Measurements from ENCODE around the gene C15orf39.

Gene C15orf39

GRCh38 chr15:75172284-75172820 is 29.3 kb upstream of the C15orf39 start:
- ATAC-seq: no peak

GRCh38 chr15:75174102-75174501 is 27.6 kb upstream of the C15orf39 start:
- ATAC-seq: no peak

GRCh38 chr15:75174729-75175128 is 27.0 kb upstream of the C15orf39 start:
- ATAC-seq: no peak

GRCh38 chr15:75176396-75176761 is 25.3 kb upstream of the C15orf39 start:
- no peak for ATAC-seq

- ATAC-seq: no peak
These were observed 24.2 kb upstream of the C15orf39 start for GRCh38 chr15:75177360-75178071.

- ATAC-seq: no peak
These were observed 23.3 kb upstream of the C15orf39 start for GRCh38 chr15:75178171-75178937.

- no peak for ATAC-seq
These were observed 22.5 kb upstream of the C15orf39 start for GRCh38 chr15:75178938-75179745.

- no peak for ATAC-seq
These were observed 21.9 kb upstream of the C15orf39 start for GRCh38 chr15:75179746-75180140.

- no peak for ATAC-seq
These were observed 19.9 kb upstream of the C15orf39 start for GRCh38 chr15:75181780-75182179.

GRCh38 chr15:75182187-75183131 is 19.2 kb upstream of the C15orf39 start:
- ATAC-seq: no peak

GRCh38 chr15:75185271-75186029 is 16.2 kb upstream of the C15orf39 start:
- ATAC-seq: no peak

- no peak for ATAC-seq
These were observed 15.6 kb upstream of the C15orf39 start for GRCh38 chr15:75186044-75186443.

GRCh38 chr15:75188499-75188898 is 13.2 kb upstream of the C15orf39 start:
- no peak for ATAC-seq

- no peak for ATAC-seq
These were observed 10.4 kb upstream of the C15orf39 start for GRCh38 chr15:75191235-75191634.

- ATAC-seq: no peak
These were observed 9.4 kb upstream of the C15orf39 start for GRCh38 chr15:75192307-75192706.

- no peak for ATAC-seq
These were observed 8.4 kb upstream of the C15orf39 start for GRCh38 chr15:75193272-75193671.

- no peak for ATAC-seq
These were observed 7.7 kb upstream of the C15orf39 start for GRCh38 chr15:75193976-75194375.

- ATAC-seq: no peak
These were observed 7.3 kb upstream of the C15orf39 start for GRCh38 chr15:75194397-75194796.

GRCh38 chr15:75195122-75195765 is 6.4 kb upstream of the C15orf39 start:
- ATAC-seq: no peak

- ATAC-seq: no peak
These were observed 5.9 kb upstream of the C15orf39 start for GRCh38 chr15:75195766-75196241.

All from activated CD4-positive, CD25-positive, alpha-beta regulatory T cell treated with anti-CD3 and anti-CD28 coated beads, Interleukin-2, amount 50 U/mL, for 24 hours (primary cell).